Effector memory CD4-positive, alpha-beta T cell (primary cell): ENCODE measurements around the gene KLF17.

Experiments
- DNase-seq, 3 donors: peaks; one replicate each; pipeline ENCODE4 v3.0.0-alpha.2; 2020
- H3K27ac ChIP-seq: 2 replicates; pipeline ENCODE4 v1.7.0; 2013; ENCODE audit warnings: mild to moderate bottlenecking, low read length, moderate library complexity; ENCODE audit not compliant: insufficient read depth, poor library complexity, severe bottlenecking
- H3K27me3 ChIP-seq: replicated peaks from 2 replicates; pipeline ENCODE4 v1.7.0; 2013; ENCODE audit warnings: mild to moderate bottlenecking, low read length; ENCODE audit not compliant: insufficient read depth, control insufficient read depth, poor library complexity, severe bottlenecking
- H3K36me3 ChIP-seq: 2 replicates; pipeline ENCODE4 v1.7.0; 2013; ENCODE audit warnings: mild to moderate bottlenecking, low read length, moderate library complexity; ENCODE audit not compliant: control insufficient read depth, insufficient read depth
- H3K4me1 ChIP-seq: 2 replicates; pipeline ENCODE4 v1.7.0; 2013; ENCODE audit warnings: low read length, mild to moderate bottlenecking; ENCODE audit not compliant: control insufficient read depth, insufficient read depth, poor library complexity, severe bottlenecking
- H3K4me3 ChIP-seq: 2 replicates; pipeline ENCODE4 v1.7.0; 2013; ENCODE audit warnings: low read length, low read depth, mild to moderate bottlenecking; ENCODE audit not compliant: insufficient read depth, poor library complexity, severe bottlenecking
- H3K9me3 ChIP-seq: 2 replicates; pipeline ENCODE4 v1.7.0; 2013; ENCODE audit warnings: mild to moderate bottlenecking, low read length, moderate library complexity; ENCODE audit not compliant: control insufficient read depth
- total RNA-seq, 3 donors: gene quantifications; one replicate each; lab custom pipeline; 2026; lab: John Stamatoyannopoulos, UW

KLF17 gene
- 0 reads per million in 3 donors for total RNA-seq

DNA sequence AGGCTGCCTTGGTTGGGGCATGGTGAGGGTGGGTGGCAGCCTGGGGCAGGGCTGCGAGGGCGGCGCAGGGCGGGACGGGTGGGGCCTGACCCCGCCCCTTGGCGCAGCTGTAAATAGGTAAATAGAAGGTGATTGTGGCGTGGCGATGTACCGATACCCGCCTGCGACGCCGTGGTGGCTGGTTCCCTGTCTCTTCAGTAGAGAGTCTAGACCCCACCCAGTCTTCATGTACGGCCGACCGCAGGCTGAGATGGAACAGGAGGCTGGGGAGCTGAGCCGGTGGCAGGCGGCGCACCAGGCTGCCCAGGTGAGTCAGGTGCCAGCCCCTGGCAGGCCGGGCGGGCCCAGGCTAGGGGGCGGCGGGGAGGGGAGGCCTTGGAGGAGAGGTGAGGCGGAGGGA is at the start of gene KLF17:
Gene KLF17, plus strand, starts transcription at position 140 of the 400 bp plus-strand sequence. Its CDS starts 87 bp downstream, at position 227.
- Histone ChIP-seq H3K9me3 (no peaks in the 10 kb centered on the region), H3K4me3 (no peak within 1 kb of the TSS), H3K36me3 (no peaks in the 10 kb centered on the region), H3K27ac (no peak within 1 kb of the TSS), H3K4me1 (no peaks in the 10 kb centered on the region), H3K27me3 (no peaks in the 10 kb centered on the region)
- DNase-seq = no peak

DNA sequence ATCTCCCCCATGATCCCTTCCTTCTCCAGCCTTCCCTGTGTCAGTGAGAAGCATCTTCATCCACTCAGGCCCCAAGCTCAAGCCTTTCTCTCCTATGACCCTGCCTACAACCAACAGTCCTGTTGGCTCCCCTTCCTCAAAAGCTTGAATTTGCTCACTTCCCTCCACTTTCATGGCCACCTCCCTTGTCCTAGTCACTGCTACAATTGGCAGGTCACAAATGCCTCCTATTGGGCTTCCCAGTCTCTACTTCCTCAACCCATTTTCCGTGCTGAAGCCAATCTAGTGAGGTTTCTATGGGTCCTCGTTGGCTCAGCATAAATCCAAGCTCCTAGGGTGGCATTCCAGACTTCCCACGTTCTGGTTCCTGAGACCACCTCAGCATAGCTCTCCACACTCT is 47.2 kb upstream of the KLF17 start:
- no peak overlapping the region for H3K27ac ChIP-seq
- H3K4me3 ChIP-seq = no peak overlapping the region
- H3K36me3 ChIP-seq = no peaks in the 10 kb centered on the region
- H3K27me3 ChIP-seq = no peaks in the 10 kb centered on the region
- no peak for DNase-seq
- no peaks in the 10 kb centered on the region for H3K9me3 ChIP-seq
- no peaks in the 10 kb centered on the region for H3K4me1 ChIP-seq

DNA sequence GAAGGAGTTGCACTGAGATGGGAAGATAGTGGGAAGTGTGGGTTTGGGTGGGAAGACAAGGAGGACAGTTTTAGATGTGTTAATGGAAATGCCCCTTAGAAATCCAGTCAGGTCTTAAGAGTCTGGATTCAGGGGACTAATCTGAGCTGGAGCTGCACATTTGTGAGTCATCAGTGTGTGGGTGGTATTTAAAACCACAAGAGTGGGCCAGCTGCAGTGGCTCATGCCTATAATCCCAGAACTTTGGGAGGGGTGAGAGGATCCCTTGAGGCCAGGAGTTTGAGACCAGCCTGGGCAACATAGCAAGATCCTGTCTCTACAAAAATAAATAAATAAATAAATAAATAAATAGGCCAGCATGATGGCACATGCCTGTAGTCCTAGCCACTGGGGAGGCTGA is 46.4 kb upstream of the KLF17 start:
- no peaks in the 10 kb centered on the region for H3K27me3 ChIP-seq
- H3K4me1 ChIP-seq = no peaks in the 10 kb centered on the region
- no peaks in the 10 kb centered on the region for H3K36me3 ChIP-seq
- H3K9me3 ChIP-seq = no peaks in the 10 kb centered on the region
- H3K4me3 ChIP-seq = no peak overlapping the region
- H3K27ac ChIP-seq = no peak overlapping the region
- no peak for DNase-seq

DNA sequence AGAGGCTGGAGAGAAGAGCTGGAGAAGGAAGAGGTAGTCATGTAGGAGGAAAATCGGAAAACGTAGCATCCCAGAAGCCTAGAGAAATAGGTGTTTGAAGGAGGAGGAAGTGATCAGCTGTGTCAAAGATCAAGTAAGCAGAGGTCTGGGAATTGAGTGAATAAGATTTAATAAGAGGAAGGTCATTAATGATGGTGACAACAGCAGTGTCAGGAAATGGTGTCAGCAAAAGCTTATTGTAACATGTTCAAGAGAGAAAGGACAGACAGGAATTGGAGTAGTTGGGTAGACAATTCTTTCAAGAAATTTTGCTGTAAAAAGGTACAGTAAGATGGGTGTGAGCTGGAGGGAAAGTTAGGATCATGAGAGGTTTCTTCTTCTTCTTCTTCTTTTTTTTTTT is 45.8 kb upstream of the KLF17 start:
- Histone ChIP-seq H3K4me3 (no peak overlapping the region), H3K9me3 (no peaks in the 10 kb centered on the region), H3K4me1 (no peaks in the 10 kb centered on the region), H3K27ac (no peak overlapping the region), H3K36me3 (no peaks in the 10 kb centered on the region), H3K27me3 (no peaks in the 10 kb centered on the region)
- DNase-seq = no peak

DNA sequence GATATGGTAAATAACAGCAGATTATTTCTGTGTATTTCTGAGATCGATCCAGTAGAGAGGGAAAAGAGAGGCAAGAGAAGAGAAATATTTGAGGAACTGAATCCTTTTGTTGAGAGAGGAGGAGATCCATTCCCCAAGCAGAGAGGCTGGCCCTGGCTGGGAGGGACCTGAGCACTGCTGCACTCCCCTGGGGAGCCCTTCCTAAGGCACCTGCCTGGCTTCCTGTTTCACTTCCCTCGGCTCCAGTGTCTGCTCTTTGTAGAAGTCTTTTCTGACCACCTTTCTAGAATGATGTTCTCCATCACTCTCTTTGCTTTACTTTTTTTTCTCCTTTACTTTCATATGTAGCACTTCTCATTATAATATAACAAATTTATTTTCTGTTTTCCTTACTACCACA is 45.1 kb upstream of the KLF17 start:
- H3K27ac ChIP-seq = no peak overlapping the region
- H3K4me3 ChIP-seq = no peak overlapping the region
- H3K4me1 ChIP-seq = no peaks in the 10 kb centered on the region
- no peaks in the 10 kb centered on the region for H3K9me3 ChIP-seq
- H3K36me3 ChIP-seq = no peaks in the 10 kb centered on the region
- no peaks in the 10 kb centered on the region for H3K27me3 ChIP-seq
- no peak for DNase-seq

- Histone ChIP-seq H3K4me3 (no peak overlapping the region), H3K36me3 (no peaks in the 10 kb centered on the region), H3K27ac (no peak overlapping the region), H3K27me3 (no peaks in the 10 kb centered on the region), H3K4me1 (no peaks in the 10 kb centered on the region), H3K9me3 (no peaks in the 10 kb centered on the region)
- no peak for DNase-seq
Measured at GRCh38 chr1:44074415-44074814, 44.2 kb upstream of the KLF17 start.

DNA sequence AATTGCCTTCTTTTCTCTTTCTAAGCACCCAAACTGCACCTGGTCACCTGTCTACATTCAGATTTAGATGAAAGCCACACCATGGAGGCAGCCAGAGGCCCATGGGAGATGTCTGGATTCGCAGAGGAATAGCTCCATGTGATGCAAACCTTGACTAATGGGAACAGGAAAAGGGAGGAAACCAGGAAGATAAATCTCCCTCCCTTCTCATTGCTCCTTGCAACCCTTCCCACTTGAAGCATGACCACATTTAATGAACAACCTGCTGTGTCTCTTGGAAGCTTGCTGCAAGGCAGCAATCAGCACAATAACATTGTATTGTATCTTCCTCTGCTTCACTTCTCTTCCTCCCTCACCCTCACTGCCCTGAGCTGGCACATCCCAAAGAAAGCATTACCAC is 42.6 kb upstream of the KLF17 start:
- no peak for DNase-seq
- Histone ChIP-seq H3K27ac (no peak overlapping the region), H3K4me3 (no peak overlapping the region), H3K27me3 (no peaks in the 10 kb centered on the region), H3K9me3 (no peaks in the 10 kb centered on the region), H3K4me1 (no peaks in the 10 kb centered on the region), H3K36me3 (no peaks in the 10 kb centered on the region)

DNA sequence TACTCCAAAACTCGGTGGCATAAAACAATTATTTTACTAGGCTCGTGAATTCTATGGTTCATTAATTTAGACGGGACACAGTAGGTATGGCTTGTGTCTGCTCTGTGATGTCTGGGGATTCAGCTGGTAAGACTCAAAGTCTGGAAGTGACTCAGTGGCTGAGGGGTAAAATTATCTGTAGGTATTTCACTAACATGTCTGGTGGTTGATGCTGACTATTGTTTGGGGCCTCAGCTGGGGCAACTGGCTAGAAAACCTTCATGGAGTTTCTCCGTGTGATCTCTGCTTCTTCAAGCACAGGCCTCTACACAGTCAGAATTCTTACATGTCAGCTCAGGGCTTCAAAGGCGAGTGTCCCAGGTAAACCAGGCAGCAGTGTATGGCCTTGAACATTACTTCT is 41.2 kb upstream of the KLF17 start:
- H3K36me3 ChIP-seq = no peaks in the 10 kb centered on the region
- no peak overlapping the region for H3K4me3 ChIP-seq
- no peaks in the 10 kb centered on the region for H3K9me3 ChIP-seq
- DNase-seq = no peak
- no peaks in the 10 kb centered on the region for H3K4me1 ChIP-seq
- no peaks in the 10 kb centered on the region for H3K27me3 ChIP-seq
- no peak overlapping the region for H3K27ac ChIP-seq

GRCh38 chr1:44078104-44078503 is 40.5 kb upstream of the KLF17 start:
- Histone ChIP-seq H3K27me3 (no peaks in the 10 kb centered on the region), H3K27ac (no peak overlapping the region), H3K9me3 (no peaks in the 10 kb centered on the region), H3K36me3 (no peaks in the 10 kb centered on the region), H3K4me3 (no peak overlapping the region), H3K4me1 (no peaks in the 10 kb centered on the region)
- DNase-seq = no peak

DNA sequence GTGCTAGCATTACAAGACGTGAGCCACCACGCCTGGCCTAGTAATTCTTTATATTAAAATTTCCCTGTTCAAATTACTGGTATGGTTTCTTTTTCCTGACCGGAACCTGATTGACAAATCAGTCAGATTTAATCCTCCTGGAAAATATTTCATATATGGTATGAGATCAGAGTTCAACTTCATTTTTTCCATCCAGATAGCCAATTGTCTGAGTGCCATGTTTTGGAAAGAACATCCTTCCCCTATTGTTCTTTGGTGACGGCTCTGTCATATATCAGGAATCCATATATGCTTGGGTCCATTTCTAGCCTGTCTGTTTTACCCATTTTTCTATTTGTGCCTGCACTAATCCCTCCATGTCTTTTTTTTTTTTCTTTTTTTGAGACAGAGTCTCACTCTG is 39.1 kb upstream of the KLF17 start:
- Histone ChIP-seq H3K27ac (no peak overlapping the region), H3K4me1 (no peaks in the 10 kb centered on the region), H3K36me3 (no peaks in the 10 kb centered on the region), H3K27me3 (no peaks in the 10 kb centered on the region), H3K4me3 (no peak overlapping the region), H3K9me3 (no peaks in the 10 kb centered on the region)
- no peak for DNase-seq
